HEK293 (cell line): ENCODE measurements around the gene SBF1.

Source experiments
- CTCF ChIA-PET: fragments of 350-600 bp; formaldehyde crosslinking; extraction: SDS; loops from one replicate; lab custom pipeline; 2021; ENCODE audit warnings: antibody characterized with exemption; lab: Yijun Ruan, JAX
- POLR2A ChIA-PET: fragments of 300-600 bp; formaldehyde crosslinking; extraction: SDS; loops from one replicate; lab custom pipeline; 2020; ENCODE audit warnings: antibody characterized with exemption, inconsistent platforms; lab: Yijun Ruan, JAX
- H3K27ac ChIP-seq: fragments of 200-500 bp; sonication (Bioruptor generic); 2 replicates; pipeline ENCODE4 v1.5.1; 2014; ENCODE audit warnings: low read depth, low read length, control low read depth, inconsistent platforms; ENCODE audit errors: extremely low read depth
- H3K36me3 ChIP-seq, 2 experiments: fragments of 200-500 bp in 1 of 2; sonication (Bioruptor generic) in 1 of 2; 1 replicate in 1 of 2; 2 replicates in 1 of 2; pipeline ENCODE4 v1.5.1; 2014 to 2017; ENCODE audit warnings: inconsistent platforms in 2 of 2, low read length in 2 of 2; ENCODE audit not compliant: control insufficient read depth in 2 of 2, insufficient read depth in 1 of 2
- H3K4me1 ChIP-seq: fragments of 200-500 bp; sonication (Bioruptor generic); 2 replicates; pipeline ENCODE4 v1.5.1; 2014; ENCODE audit warnings: mild to moderate bottlenecking, low read length, inconsistent platforms; ENCODE audit not compliant: control insufficient read depth, insufficient read depth
- H3K4me3 ChIP-seq: 2 replicates; pipeline ENCODE4 v1.5.1; 2011; ENCODE audit warnings: low read depth, mild to moderate bottlenecking, control low read depth, low read length, moderate library complexity
- H3K9me3 ChIP-seq: fragments of 200-500 bp; sonication (Bioruptor generic); 2 replicates; pipeline ENCODE4 v1.5.1; 2014; ENCODE audit warnings: low read depth, low read length, inconsistent platforms; ENCODE audit not compliant: control insufficient read depth, insufficient read depth
- FEZF1 ChIP-seq: fragments of 450-650 bp; formaldehyde crosslinking; IDR thresholded peaks from 2 replicates; pipeline ENCODE4 v1.5.1; 2016; ENCODE audit warnings: missing biosample characterization, missing genetic modification characterization
- GLIS1 ChIP-seq: fragments of 450-650 bp; formaldehyde crosslinking; IDR thresholded peaks from 2 replicates; pipeline ENCODE4 v1.5.1; 2016; ENCODE audit warnings: missing biosample characterization, missing genetic modification characterization
- GLIS2 ChIP-seq: fragments of 450-650 bp; formaldehyde crosslinking; IDR thresholded peaks from 2 replicates; pipeline ENCODE4 v1.5.1; 2016; ENCODE audit warnings: missing biosample characterization, missing genetic modification characterization
- HOXC10 ChIP-seq: sonication (generic); formaldehyde crosslinking; IDR thresholded peaks from 2 replicates; pipeline ENCODE4 v1.8.1; 2023; ENCODE audit warnings: mild to moderate bottlenecking, missing genetic modification reagents
- TCF7L2 ChIP-seq: IDR thresholded peaks from 2 replicates; pipeline ENCODE4 v1.6.1; 2011; ENCODE audit warnings: low read depth, mild to moderate bottlenecking, inconsistent platforms, low read length, moderate library complexity, borderline replicate concordance
- ZIC2 ChIP-seq: fragments of 450-650 bp; formaldehyde crosslinking; IDR thresholded peaks from 2 replicates; pipeline ENCODE4 v1.5.1; 2016; ENCODE audit warnings: missing biosample characterization, missing genetic modification characterization
- ZNF341 ChIP-seq: fragments of 450-650 bp; formaldehyde crosslinking; IDR thresholded peaks from 2 replicates; pipeline ENCODE4; 2016; ENCODE audit warnings: low read depth, missing biosample characterization, missing genetic modification characterization
- ZNF473 ChIP-seq: fragments of 450-650 bp; formaldehyde crosslinking; IDR thresholded peaks from 2 replicates; pipeline ENCODE4 v1.5.1; 2017; ENCODE audit warnings: missing biosample characterization, missing genetic modification characterization
- ZNF544 ChIP-seq: fragments of 450-650 bp; formaldehyde crosslinking; IDR thresholded peaks from 2 replicates; pipeline ENCODE4 v1.5.0; 2017; ENCODE audit warnings: missing biosample characterization, missing genetic modification characterization
- ZNF624 ChIP-seq: fragments of 450-650 bp; formaldehyde crosslinking; IDR thresholded peaks from 2 replicates; pipeline ENCODE4 v1.5.1; 2017; ENCODE audit warnings: missing biosample characterization, missing genetic modification characterization
- ZNF629 ChIP-seq: fragments of 450-650 bp; formaldehyde crosslinking; IDR thresholded peaks from 2 replicates; pipeline ENCODE4 v1.5.1; 2017; ENCODE audit warnings: missing biosample characterization, missing genetic modification characterization
- ZNF701 ChIP-seq: fragments of 450-650 bp; formaldehyde crosslinking; IDR thresholded peaks from 2 replicates; pipeline ENCODE4 v1.5.1; 2016; ENCODE audit warnings: missing biosample characterization, missing genetic modification characterization
- TF ChIP-seq, protein P1 (sequence below): fragments of 450-650 bp; formaldehyde crosslinking; optimal IDR thresholded peaks from 2 replicates; pipeline ENCODE3; 2016; ENCODE audit warnings: missing biosample characterization, mild to moderate bottlenecking, missing genetic modification characterization
- TF ChIP-seq, protein P2 (sequence below): fragments of 450-650 bp; formaldehyde crosslinking; IDR thresholded peaks from 2 replicates; pipeline ENCODE4 v1.5.1; 2016; ENCODE audit warnings: missing biosample characterization, missing genetic modification characterization
- TF ChIP-seq, protein P3 (sequence below): fragments of 450-650 bp; IDR thresholded peaks from 2 replicates; pipeline ENCODE4 v1.5.1; 2018; ENCODE audit warnings: missing biosample characterization, missing genetic modification characterization
- TF ChIP-seq, protein P4 (sequence below): fragments of 450-650 bp; formaldehyde crosslinking; IDR thresholded peaks from 2 replicates; pipeline ENCODE4 v1.5.1; 2016; ENCODE audit warnings: missing biosample characterization, missing genetic modification characterization
- TF ChIP-seq, protein P5 (sequence below): fragments of 450-650 bp; formaldehyde crosslinking; IDR thresholded peaks from 2 replicates; pipeline ENCODE4 v1.5.1; 2016; ENCODE audit warnings: missing biosample characterization, missing genetic modification characterization, borderline replicate concordance

The SBF1 gene

DNA sequence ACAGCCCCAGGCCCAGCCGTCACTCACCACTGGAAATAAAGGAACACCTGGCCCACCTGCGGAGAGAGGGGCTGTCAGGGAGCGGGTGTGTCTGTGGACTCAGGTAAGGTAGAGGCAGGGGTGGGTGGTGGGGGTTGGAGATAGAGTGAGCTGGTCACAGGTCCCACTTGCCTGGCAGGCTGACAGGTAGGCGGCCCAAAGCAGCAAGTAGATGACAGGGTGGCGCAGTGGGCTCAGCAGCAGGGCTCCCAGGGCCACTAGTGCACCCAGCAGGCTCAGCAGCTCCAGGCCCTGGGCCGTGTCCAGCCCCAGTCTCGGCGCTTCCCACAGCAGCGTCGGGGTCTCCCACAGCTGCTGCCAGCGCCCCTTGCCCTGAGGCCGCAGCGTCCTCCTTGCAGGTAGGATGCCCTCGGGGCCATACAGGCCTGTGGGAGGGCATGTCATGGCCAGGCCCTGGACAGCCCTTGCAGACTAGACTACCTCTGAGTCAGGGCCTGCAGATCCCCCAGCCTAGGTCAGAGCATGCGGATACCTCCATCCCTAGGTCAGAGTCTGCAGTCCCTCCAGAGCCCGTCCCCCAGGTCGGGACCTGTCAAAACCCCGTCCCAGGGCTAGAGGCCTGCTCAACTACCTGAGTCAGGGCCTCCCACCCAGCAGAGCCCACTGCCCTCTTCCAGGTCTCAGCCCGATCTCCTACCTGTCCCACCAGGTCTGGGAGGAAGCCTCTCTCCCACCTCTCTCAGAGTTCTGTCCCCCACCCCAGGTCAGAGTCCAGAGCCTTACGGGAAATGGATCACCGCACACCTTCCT, 32.0 kb upstream of the SBF1 start (continued):
- TF ChIP-seq ZIC2: peak; percentile 62
- TF ChIP-seq, protein P1, sequence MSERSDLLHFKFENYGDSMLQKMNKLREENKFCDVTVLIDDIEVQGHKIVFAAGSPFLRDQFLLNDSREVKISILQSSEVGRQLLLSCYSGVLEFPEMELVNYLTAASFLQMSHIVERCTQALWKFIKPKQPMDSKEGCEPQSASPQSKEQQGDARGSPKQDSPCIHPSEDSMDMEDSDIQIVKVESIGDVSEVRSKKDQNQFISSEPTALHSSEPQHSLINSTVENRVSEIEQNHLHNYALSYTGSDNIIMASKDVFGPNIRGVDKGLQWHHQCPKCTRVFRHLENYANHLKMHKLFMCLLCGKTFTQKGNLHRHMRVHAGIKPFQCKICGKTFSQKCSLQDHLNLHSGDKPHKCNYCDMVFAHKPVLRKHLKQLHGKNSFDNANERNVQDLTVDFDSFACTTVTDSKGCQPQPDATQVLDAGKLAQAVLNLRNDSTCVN: no peak
- TF ChIP-seq HOXC10: peak; percentile 24; the same call in 1 of the 2 replicates
- TF ChIP-seq ZNF473 (tag by site-specific recombination): no peak

DNA sequence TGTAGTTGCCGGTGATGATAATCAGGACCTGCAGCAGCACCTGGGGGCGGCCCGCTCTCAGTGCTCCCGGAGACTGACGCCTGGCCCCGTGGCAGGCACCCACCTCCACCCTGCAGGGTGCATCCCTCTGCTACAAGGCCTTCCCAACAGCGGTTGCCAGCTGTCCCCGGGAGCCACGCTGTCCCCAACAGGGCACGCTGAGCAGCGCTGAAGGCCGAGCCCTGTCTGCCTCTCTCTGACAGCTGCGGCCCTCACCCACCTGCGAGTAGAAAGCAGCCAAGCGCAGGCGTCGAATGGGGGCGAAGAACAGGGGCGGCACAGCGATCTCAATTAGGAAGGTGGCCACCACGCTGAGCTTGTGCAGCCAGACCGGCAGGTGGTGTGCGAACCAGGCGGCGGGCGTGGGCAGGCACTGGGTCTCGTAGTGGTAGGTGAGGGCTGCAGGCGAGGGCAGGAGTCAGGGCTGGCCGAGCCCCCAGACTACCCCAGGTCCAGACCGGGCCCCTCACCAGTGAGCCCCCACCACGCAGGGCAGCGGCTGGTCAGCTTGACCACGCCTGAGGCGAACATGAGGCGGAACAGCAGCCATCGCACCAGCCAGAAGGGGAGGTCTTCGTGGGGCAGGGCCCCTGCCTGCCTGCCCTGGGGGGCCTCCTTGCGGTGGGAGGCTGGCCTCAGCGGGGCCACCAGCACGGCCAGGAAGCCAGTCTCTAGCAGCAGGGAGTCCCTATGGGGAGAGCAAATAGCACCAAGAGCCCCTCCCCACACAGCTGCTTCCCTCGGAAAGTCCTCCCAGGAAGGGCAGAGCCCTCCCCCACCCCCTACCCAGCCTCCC, 31.2 kb upstream of the SBF1 start:
- POLR2A ChIA-PET: interaction anchor here (1.0 to 6.0 kb wide), 3 partner anchors 7 to 57 kb away, joined by 3 to 189 read pairs (median 33); partner anchors contain the start of genes SCO2 and SYCE3
- Histone ChIP-seq H3K4me1 (peaks cover 8% of the 10 kb centered on the region), H3K36me3 (peaks cover 0 to 40% of the 10 kb centered on the region in 2 experiments; a peak in 2 of 3 replicates), H3K27ac (no peak overlapping the region), H3K4me3 (peak overlapping the region; percentile 63), H3K9me3 (no peaks in the 10 kb centered on the region)
- CTCF ChIA-PET: interaction anchor here (1.6 kb wide), 1 partner anchor 8 kb away, joined by 13 read pairs; no protein-coding TSS in a partner anchor
- TF ChIP-seq ZNF629 (tag by site-specific recombination) (no peak), ZNF624 (tag by site-specific recombination) (no peak), GLIS1 (peak; percentile 74), ZNF544 (no peak), ZNF701 (tag by site-specific recombination) (no peak), FEZF1 (tag by site-specific recombination) (no peak), ZIC2 (peak; percentile 84), ZNF341 (peak; percentile 33; the same call in 1 of the 2 replicates), TCF7L2 (no peak), GLIS2 (tag by site-specific recombination) (peak; percentile 54)
- TF ChIP-seq, protein P2, sequence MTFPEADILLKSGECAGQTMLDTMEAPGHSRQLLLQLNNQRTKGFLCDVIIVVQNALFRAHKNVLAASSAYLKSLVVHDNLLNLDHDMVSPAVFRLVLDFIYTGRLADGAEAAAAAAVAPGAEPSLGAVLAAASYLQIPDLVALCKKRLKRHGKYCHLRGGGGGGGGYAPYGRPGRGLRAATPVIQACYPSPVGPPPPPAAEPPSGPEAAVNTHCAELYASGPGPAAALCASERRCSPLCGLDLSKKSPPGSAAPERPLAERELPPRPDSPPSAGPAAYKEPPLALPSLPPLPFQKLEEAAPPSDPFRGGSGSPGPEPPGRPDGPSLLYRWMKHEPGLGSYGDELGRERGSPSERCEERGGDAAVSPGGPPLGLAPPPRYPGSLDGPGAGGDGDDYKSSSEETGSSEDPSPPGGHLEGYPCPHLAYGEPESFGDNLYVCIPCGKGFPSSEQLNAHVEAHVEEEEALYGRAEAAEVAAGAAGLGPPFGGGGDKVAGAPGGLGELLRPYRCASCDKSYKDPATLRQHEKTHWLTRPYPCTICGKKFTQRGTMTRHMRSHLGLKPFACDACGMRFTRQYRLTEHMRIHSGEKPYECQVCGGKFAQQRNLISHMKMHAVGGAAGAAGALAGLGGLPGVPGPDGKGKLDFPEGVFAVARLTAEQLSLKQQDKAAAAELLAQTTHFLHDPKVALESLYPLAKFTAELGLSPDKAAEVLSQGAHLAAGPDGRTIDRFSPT: peak; percentile 38; the same call in 1 of the 2 replicates
- TF ChIP-seq, protein P3, sequence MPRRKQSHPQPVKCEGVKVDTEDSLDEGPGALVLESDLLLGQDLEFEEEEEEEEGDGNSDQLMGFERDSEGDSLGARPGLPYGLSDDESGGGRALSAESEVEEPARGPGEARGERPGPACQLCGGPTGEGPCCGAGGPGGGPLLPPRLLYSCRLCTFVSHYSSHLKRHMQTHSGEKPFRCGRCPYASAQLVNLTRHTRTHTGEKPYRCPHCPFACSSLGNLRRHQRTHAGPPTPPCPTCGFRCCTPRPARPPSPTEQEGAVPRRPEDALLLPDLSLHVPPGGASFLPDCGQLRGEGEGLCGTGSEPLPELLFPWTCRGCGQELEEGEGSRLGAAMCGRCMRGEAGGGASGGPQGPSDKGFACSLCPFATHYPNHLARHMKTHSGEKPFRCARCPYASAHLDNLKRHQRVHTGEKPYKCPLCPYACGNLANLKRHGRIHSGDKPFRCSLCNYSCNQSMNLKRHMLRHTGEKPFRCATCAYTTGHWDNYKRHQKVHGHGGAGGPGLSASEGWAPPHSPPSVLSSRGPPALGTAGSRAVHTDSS (tag by site-specific recombination): no peak
- TF ChIP-seq, protein P4, sequence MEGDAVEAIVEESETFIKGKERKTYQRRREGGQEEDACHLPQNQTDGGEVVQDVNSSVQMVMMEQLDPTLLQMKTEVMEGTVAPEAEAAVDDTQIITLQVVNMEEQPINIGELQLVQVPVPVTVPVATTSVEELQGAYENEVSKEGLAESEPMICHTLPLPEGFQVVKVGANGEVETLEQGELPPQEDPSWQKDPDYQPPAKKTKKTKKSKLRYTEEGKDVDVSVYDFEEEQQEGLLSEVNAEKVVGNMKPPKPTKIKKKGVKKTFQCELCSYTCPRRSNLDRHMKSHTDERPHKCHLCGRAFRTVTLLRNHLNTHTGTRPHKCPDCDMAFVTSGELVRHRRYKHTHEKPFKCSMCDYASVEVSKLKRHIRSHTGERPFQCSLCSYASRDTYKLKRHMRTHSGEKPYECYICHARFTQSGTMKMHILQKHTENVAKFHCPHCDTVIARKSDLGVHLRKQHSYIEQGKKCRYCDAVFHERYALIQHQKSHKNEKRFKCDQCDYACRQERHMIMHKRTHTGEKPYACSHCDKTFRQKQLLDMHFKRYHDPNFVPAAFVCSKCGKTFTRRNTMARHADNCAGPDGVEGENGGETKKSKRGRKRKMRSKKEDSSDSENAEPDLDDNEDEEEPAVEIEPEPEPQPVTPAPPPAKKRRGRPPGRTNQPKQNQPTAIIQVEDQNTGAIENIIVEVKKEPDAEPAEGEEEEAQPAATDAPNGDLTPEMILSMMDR (tag by site-specific recombination): no peak
- TF ChIP-seq, protein P5, sequence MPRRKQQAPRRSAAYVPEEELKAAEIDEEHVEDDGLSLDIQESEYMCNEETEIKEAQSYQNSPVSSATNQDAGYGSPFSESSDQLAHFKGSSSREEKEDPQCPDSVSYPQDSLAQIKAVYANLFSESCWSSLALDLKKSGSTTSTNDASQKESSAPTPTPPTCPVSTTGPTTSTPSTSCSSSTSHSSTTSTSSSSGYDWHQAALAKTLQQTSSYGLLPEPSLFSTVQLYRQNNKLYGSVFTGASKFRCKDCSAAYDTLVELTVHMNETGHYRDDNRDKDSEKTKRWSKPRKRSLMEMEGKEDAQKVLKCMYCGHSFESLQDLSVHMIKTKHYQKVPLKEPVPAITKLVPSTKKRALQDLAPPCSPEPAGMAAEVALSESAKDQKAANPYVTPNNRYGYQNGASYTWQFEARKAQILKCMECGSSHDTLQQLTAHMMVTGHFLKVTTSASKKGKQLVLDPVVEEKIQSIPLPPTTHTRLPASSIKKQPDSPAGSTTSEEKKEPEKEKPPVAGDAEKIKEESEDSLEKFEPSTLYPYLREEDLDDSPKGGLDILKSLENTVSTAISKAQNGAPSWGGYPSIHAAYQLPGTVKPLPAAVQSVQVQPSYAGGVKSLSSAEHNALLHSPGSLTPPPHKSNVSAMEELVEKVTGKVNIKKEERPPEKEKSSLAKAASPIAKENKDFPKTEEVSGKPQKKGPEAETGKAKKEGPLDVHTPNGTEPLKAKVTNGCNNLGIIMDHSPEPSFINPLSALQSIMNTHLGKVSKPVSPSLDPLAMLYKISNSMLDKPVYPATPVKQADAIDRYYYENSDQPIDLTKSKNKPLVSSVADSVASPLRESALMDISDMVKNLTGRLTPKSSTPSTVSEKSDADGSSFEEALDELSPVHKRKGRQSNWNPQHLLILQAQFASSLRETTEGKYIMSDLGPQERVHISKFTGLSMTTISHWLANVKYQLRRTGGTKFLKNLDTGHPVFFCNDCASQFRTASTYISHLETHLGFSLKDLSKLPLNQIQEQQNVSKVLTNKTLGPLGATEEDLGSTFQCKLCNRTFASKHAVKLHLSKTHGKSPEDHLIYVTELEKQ: no peak
